Brain microvascular endothelial cell (primary cell): ENCODE results near the gene DYNC1LI1.

Experiments used
- DNase-seq: peaks from one replicate; pipeline ENCODE4 v3.0.0-alpha.2; 2020
- H3K27ac ChIP-seq: fragments of 250-450 bp; sonication (Bioruptor Pico); 2 replicates; pipeline ENCODE4 v1.5.1; 2020; ENCODE audit warnings: mild to moderate bottlenecking, moderate library complexity
- H3K27me3 ChIP-seq: fragments of 250-450 bp; sonication (Bioruptor Pico); replicated peaks from 2 replicates; pipeline ENCODE4 v1.5.1; 2020; ENCODE audit warnings: mild to moderate bottlenecking
- H3K36me3 ChIP-seq: fragments of 250-450 bp; sonication (Bioruptor Pico); replicated peaks from 2 replicates; pipeline ENCODE4 v1.5.1; 2020; ENCODE audit warnings: mild to moderate bottlenecking
- H3K4me3 ChIP-seq: 2 replicates; pipeline ENCODE4 v1.5.1; 2011; ENCODE audit warnings: low read depth, mild to moderate bottlenecking, control low read depth, low read length, moderate library complexity
- CTCF ChIP-seq: IDR thresholded peaks from 2 replicates; pipeline ENCODE4 v1.5.1; 2011; ENCODE audit warnings: low read depth, mild to moderate bottlenecking, moderate library complexity, low read length, control low read depth, inconsistent platforms; ENCODE audit errors: missing control alignments
- in situ Hi-C: cut with HindIII; loops from 2 replicates; pipeline ENCODE4 v1.10.0; 2017; ENCODE audit warnings: low sequenced_read_pairs, low pct_ligation_motif_present

The DYNC1LI1 gene

GRCh38 chr3:32601722-32602121 is 31.1 kb upstream of the DYNC1LI1 start:
- no peak overlapping the region for H3K27ac ChIP-seq
- H3K36me3 ChIP-seq: no peaks in the 10 kb centered on the region
- no peak for TF ChIP-seq CTCF
- in situ Hi-C loops: no loop called here
- H3K27me3 ChIP-seq: no peaks in the 10 kb centered on the region
- DNase-seq: no peak
- H3K4me3 ChIP-seq: no peak overlapping the region

- TF ChIP-seq CTCF: no peak
- in situ Hi-C loops: no loop called here
- Histone ChIP-seq H3K27me3 (no peaks in the 10 kb centered on the region), H3K27ac (no peak overlapping the region), H3K4me3 (no peak overlapping the region), H3K36me3 (no peaks in the 10 kb centered on the region)
- DNase-seq: no peak
Observed at GRCh38 chr3:32597656-32598055, 27.0 kb upstream of the DYNC1LI1 start.

GRCh38 chr3:32596909-32597369 is 26.3 kb upstream of the DYNC1LI1 start:
- H3K27ac ChIP-seq: no peak overlapping the region
- peaks cover under 1% of the 10 kb centered on the region for H3K27me3 ChIP-seq
- no peaks in the 10 kb centered on the region for H3K36me3 ChIP-seq
- H3K4me3 ChIP-seq: no peak overlapping the region
- TF ChIP-seq CTCF: no peak
- peak; percentile 35 for DNase-seq
- in situ Hi-C loops: no loop called here

GRCh38 chr3:32596282-32596908 is 25.7 kb upstream of the DYNC1LI1 start:
- no peak for TF ChIP-seq CTCF
- no peak overlapping the region for H3K27ac ChIP-seq
- H3K36me3 ChIP-seq: no peaks in the 10 kb centered on the region
- H3K27me3 ChIP-seq: peaks cover 2% of the 10 kb centered on the region
- in situ Hi-C loops: no loop called here
- H3K4me3 ChIP-seq: no peak overlapping the region
- no peak for DNase-seq

GRCh38 chr3:32595323-32595722 is 24.7 kb upstream of the DYNC1LI1 start:
- DNase-seq: no peak
- no peak for TF ChIP-seq CTCF
- Histone ChIP-seq H3K27me3 (peaks cover 2% of the 10 kb centered on the region), H3K4me3 (no peak overlapping the region), H3K36me3 (no peaks in the 10 kb centered on the region), H3K27ac (no peak overlapping the region)
- in situ Hi-C loops: no loop called here
